CD4-positive, alpha-beta T cell treated with Interleukin-10 for 1 hour (primary cell): ENCODE measurements around the gene FUZ.

Source experiments
- DNase-seq: peaks from one replicate; pipeline ENCODE4 v3.0.0-alpha.2; 2020

Gene FUZ

GRCh38 chr19:49802836-49803528 lies 10.1 kb downstream of the FUZ start:
- no peak for DNase-seq

DNA sequence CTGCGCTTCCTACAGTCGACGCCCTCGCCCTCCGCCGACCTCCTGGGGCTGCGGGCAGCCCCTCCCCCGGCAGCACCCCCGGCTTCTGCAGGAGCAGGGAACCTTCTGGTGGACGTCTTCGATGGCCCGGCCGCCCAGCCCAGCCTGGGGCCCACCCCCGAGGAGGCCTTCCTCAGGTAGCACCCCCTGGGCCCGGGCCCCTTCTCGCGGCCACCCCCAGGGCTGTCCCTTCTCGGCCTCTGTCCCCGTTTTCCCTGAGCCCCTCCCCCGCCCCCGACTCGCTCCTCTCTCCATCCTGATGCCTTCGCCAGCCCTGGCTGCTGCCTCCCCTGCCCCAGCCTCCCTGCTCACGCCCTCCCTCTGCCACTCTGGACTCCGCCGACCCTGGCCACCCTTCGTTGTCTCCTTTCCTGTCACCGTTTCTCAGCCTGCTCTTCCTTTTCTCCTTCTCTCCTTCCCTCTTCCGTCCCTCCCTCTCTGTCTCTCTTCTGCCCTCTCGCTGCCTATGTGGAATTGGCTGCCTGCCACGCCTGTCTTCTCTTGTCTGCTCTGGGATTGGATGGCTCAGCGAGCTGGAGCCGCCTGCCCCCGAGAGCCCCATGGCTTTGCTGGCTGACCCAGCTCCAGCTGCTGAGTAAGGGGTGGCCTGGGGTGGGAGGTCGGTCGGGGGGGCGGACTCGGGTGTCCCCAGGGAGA lies 11.0 kb downstream of the FUZ start:
- no peak for DNase-seq

DNA sequence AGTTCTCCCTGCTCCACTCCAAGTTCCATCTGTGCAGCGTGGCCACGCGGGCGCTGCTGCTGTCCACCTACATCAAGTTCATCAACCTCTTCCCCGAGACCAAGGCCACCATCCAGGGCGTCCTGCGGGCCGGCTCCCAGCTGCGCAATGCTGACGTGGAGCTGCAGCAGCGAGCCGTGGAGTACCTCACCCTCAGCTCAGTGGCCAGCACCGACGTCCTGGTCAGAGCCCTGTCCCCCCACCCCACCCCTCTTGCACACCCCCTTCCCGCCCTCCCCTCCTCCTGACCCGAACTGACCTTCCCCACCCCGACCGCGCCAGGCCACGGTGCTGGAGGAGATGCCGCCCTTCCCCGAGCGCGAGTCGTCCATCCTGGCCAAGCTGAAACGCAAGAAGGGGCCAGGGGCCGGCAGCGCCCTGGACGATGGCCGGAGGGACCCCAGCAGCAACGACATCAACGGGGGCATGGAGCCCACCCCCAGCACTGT lies 11.6 kb downstream of the FUZ start:
- DNase-seq, result no peak

DNA sequence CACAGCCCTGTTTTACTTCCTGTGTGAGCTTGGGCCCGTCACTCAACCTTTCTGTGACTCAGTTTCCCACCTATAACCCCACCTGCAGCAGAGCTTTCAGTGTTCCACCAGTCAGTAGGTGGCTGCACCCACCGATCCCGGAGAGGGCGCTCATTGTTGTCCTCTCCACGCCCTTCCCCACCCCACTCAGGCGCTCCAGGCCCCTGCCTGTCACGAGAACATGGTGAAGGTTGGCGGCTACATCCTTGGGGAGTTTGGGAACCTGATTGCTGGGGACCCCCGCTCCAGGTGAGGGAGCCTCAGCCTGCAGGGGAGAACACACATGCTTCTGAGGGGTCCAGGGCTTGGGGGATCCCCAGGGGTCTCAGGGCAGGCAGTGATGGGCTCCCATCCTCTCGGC lies 12.3 kb downstream of the FUZ start:
- no peak for DNase-seq

- DNase-seq, result no peak
Measured at GRCh38 chr19:49799798-49800376, 13.2 kb downstream of the FUZ start.

- no peak for DNase-seq
Measured at GRCh38 chr19:49799271-49799797, 13.8 kb downstream of the FUZ start.

GRCh38 chr19:49798574-49798973 lies 14.5 kb downstream of the FUZ start:
- DNase-seq, result no peak

DNA sequence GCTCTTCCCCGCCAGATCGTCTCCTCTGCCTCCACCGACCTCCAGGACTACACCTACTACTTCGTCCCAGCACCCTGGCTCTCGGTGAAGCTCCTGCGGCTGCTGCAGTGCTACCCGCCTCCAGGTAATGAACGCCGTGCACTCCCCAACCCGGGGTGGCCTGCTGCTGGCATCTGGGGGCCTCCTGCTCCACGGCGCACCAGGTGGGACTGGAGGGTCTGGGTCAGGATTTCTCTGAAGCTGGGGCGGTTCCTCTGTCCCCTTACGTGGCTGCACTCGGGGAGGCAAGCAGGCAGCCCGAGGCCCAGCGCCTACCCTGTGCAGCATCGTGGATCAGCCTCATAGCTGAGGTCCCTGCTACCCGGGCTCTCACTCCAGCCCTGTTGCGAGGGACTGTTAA lies 17.5 kb downstream of the FUZ start:
- DNase-seq, result no peak

- no peak for DNase-seq
Measured at GRCh38 chr19:49793561-49793840, 19.6 kb downstream of the FUZ start.

DNA sequence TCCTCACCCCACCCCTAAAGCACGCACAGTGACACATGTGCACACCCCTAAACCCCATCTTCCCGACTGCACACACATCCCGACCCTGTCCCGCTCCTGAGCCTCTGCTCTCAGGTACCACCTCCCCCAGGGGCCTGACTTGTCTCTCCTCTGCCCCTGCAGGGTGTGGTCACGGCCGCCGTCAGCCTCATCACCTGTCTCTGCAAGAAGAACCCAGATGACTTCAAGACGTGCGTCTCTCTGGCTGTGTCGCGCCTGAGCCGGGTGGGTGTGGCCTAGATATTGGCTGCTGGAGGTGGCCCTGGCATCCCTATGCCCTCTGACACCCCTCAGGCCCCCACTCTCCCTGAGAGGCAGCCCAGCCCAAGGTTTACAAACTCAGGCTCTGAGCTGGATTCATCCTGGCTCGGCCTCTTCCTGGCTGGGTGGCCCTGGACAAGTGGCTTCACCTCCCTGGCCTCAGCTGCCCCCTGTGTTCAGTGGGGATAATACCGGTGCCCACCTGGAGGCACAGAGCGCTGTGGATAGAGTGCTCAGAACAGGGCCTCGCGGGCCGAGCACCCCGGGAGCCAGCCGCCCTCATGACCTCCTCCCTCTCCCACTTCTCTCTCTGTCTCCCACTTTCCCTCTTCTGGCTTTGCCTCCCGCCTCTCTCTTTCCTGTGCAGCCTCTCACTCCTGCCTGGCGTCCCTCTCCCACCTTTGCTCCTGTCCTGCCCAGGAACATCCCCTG lies 20.1 kb downstream of the FUZ start:
- no peak for DNase-seq

GRCh38 chr19:49791776-49792445 lies 21.2 kb downstream of the FUZ start:
- no peak for DNase-seq

DNA sequence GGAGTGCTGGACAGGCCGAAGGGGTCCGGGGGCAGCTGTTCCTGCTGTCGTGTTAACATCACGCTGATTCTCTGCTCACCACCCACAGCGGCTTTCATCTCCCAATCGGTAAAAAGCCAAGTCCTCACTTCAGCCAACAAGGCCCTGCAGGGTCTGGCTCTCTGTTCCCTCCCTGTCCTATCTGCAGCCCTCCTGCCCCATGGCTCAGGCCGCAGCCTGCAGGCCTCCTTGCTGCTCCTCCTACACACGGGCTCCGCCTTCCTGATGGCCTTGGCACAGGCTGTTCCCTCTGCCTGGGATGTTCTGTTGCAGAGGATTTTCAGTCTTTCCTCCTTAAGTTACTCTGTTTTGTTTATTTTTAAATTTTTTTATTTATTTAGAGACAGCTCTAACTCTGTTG lies 22.2 kb downstream of the FUZ start:
- no peak for DNase-seq

DNA sequence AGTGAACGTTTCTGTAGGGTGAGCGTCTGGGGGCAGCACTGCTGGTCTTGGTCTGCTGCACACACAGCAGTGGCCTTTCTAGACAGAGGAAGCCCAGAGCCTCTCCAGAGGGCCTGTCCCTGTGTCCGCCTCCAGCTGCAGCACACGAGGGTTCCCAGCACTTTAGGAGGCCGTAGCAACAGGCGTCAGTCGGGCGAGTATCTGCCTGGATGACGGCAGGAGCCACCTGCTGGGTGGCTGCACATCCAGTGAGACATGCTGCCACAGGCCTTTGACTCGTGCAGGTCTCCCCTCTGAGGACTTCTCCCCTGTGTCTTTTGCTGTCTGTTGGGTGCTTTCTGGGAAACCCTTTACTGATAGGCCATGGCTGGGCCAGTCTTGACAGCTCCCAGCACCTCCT lies 24.2 kb downstream of the FUZ start:
- DNase-seq, result no peak

GRCh38 chr19:49787746-49788145 lies 25.3 kb downstream of the FUZ start:
- DNase-seq, result no peak

DNA sequence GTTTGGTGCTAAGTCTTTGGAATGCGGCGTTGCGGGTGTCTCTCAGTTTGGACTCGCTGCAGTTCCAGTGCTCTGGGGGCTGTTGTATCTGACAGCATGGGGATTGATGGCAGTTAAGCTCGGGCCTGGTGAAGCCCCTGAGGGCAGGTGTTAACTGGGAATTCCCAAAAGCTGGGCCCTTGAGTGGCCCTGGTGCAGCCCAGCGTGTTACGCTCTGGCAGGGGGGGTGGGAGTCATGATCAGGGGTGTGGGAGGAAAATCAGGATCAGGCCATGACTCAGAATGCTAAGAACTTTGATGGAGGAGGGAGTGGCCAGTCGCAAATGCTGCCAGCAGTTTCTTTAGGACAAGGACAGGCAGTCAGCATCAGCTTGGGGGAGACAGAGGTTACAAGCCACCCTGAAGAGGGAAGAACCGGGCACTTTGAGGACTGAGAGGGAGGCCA lies 26.7 kb downstream of the FUZ start:
- DNase-seq, result no peak

- DNase-seq, result no peak
Measured at GRCh38 chr19:49782515-49782914, 30.6 kb downstream of the FUZ start.

DNA sequence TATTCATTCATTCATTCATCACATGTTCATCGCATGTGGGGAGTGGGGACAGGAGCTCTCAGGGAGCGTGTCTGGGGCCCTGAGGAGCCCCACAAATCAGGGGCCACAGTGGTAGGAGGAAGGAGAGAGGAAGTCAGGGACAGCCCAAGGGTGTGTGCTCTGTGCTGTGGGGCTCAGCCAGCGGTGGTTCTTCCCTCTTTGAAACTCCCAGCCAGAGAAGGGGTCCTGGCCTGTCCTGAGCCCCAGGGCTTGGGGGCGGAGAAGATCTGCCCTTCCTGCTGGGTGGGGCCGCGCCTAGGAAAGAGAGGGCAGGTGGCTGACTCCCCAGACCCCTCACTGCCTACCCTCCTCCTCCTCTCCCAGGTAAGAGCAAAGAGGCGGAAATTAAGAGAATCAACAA lies 31.7 kb downstream of the FUZ start:
- no peak for DNase-seq

GRCh38 chr19:49780861-49781260 lies 32.2 kb downstream of the FUZ start:
- DNase-seq, result no peak

GRCh38 chr19:49779731-49780555 lies 33.1 kb downstream of the FUZ start:
- no peak for DNase-seq

DNA sequence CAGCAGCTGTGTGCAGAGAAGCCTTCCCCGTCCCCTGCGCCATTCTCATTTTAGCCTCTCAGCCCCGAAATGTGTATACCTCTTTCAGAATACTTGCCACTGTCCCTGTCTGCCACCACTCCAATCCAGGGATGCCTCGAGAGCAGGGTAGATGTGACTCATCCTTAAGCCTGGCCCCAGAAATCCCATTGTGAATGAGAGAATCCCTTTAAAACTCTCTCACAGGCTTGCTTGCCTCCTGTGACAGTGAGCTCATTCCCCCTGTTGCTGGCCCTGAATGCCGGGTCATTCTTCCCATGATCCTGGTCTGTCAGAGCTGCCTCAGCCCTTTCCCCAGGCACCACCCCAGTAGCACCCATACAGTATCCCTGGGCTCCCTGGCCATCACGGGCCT lies 36.7 kb downstream of the FUZ start:
- DNase-seq, result no peak

GRCh38 chr19:49775742-49776370 lies 37.2 kb downstream of the FUZ start:
- no peak for DNase-seq

DNA sequence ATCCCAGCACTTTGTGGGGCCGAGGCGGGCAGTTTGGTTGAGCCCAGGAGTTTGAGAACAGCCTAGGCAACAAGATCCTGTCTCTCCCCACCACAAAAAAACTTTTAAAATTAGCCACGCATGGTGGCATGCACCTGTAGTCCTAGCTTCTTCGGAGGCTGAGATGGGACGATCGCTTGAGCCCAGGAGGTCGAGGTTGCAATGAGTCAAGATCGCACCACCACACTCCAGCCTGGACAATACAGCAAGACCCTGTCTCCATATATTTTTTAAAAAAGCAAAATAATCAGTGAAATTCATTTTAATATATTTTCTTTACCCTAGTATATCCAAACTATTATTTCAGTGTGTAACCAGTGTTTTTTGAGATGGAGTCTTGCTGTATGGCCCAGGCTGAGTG lies 38.1 kb downstream of the FUZ start:
- no peak for DNase-seq
